Mesendoderm (in vitro differentiated cells): ENCODE results near the gene SH2D4B.
"Not testable (repeated sequence)": the region's sequence is repeated elsewhere in the genome, so short reads cannot be mapped to it uniquely, and the experiment has no call there.

Source experiments
- DNase-seq: peaks from one replicate; pipeline ENCODE4 v3.0.0; 2013
- H2AK5ac ChIP-seq: 2 replicates; pipeline ENCODE4 v1.6.1; 2013; ENCODE audit warnings: low read length, inconsistent platforms
- H2BK120ac ChIP-seq: 2 replicates; pipeline ENCODE4 v1.6.1; 2013; ENCODE audit warnings: low read depth, mild to moderate bottlenecking, low read length, moderate library complexity, mixed read lengths
- H2BK15ac ChIP-seq: replicated peaks from 2 replicates; pipeline ENCODE4 v1.6.1; 2013; ENCODE audit warnings: low read depth, mild to moderate bottlenecking, moderate library complexity
- H2BK5ac ChIP-seq: 2 replicates; pipeline ENCODE4 v1.6.1; 2013; ENCODE audit warnings: low read length, inconsistent platforms
- H3K18ac ChIP-seq: 2 replicates; pipeline ENCODE4 v1.6.1; 2013; ENCODE audit warnings: mild to moderate bottlenecking, low read length, mixed read lengths
- H3K23ac ChIP-seq: one replicate; pipeline ENCODE4 v1.6.1; 2013; ENCODE audit warnings: low read length
- H3K27ac ChIP-seq: 2 replicates; pipeline ENCODE4 v1.5.1; 2013; ENCODE audit warnings: low read depth, mild to moderate bottlenecking, inconsistent platforms, low read length, moderate library complexity
- H3K27me3 ChIP-seq: 2 replicates; pipeline ENCODE4 v1.6.1; 2013; ENCODE audit warnings: low read length, control low read depth, mild to moderate bottlenecking, inconsistent platforms; ENCODE audit not compliant: insufficient read depth, poor library complexity
- H3K36me3 ChIP-seq: 2 replicates; pipeline ENCODE4 v1.6.1; 2013; ENCODE audit warnings: low read length, inconsistent platforms; ENCODE audit not compliant: control insufficient read depth, insufficient read depth
- H3K4ac ChIP-seq: one replicate; pipeline ENCODE4 v1.6.1; 2013; ENCODE audit warnings: low read depth, mild to moderate bottlenecking, low read length, moderate library complexity
- H3K4me1 ChIP-seq: 2 replicates; pipeline ENCODE4 v1.6.1; 2013; ENCODE audit warnings: low read depth, low read length, inconsistent platforms; ENCODE audit not compliant: control insufficient read depth
- H3K4me2 ChIP-seq: 2 replicates; pipeline ENCODE4 v1.6.1; 2013; ENCODE audit warnings: low read length
- H3K4me3 ChIP-seq: 2 replicates; pipeline ENCODE4 v1.5.1; 2013; ENCODE audit warnings: mild to moderate bottlenecking, low read length
- H3K56ac ChIP-seq: one replicate; pipeline ENCODE4 v1.6.1; 2013; ENCODE audit warnings: low read length
- H3K79me1 ChIP-seq: 2 replicates; pipeline ENCODE4 v1.6.1; 2013; ENCODE audit warnings: low read length, inconsistent platforms
- H3K79me2 ChIP-seq: 2 replicates; pipeline ENCODE4 v1.6.1; 2013; ENCODE audit warnings: mild to moderate bottlenecking, low read length; ENCODE audit not compliant: control insufficient read depth, insufficient read depth
- H3K9ac ChIP-seq: 2 replicates; pipeline ENCODE4 v1.6.1; 2013; ENCODE audit warnings: low read length, inconsistent platforms
- H4K5ac ChIP-seq: one replicate; pipeline ENCODE4 v1.6.1; 2013; ENCODE audit warnings: low read length
- H4K8ac ChIP-seq: one replicate; pipeline ENCODE4 v1.6.1; 2013; ENCODE audit warnings: low read depth, mild to moderate bottlenecking, control low read depth, low read length, moderate library complexity
- WGBS: extraction: QIAGEN DNeasy Blood & Tissue Kit; methylation state at CpG from one replicate; pipeline ENCODE4 v1.1.7; 2013; ENCODE audit warnings: low lambda C conversion rate, missing lambda C conversion rate; ENCODE audit not compliant: insufficient coverage; ENCODE audit errors: extremely low coverage; 5-methylcytosine and 5-hydroxymethylcytosine counted together

Gene SH2D4B

GRCh38 chr10:80540981-80541750 lies 3.5 kb downstream of the SH2D4B start:
- no peak overlapping the region for H2AK5ac ChIP-seq
- DNase-seq = no peak
- no peak overlapping the region for H3K4me2 ChIP-seq
- peaks cover 13% of the 10 kb centered on the region for H3K4me1 ChIP-seq
- H3K18ac ChIP-seq = no peak overlapping the region
- H3K9ac ChIP-seq = no peak overlapping the region
- H2BK15ac ChIP-seq = no peak overlapping the region
- no peak overlapping the region for H3K56ac ChIP-seq
- H3K27me3 ChIP-seq = no peaks in the 10 kb centered on the region
- H3K79me1 ChIP-seq = no peaks in the 10 kb centered on the region
- no peak overlapping the region for H3K4ac ChIP-seq
- no peak overlapping the region for H2BK5ac ChIP-seq
- H4K8ac ChIP-seq = no peak overlapping the region
- H3K4me3 ChIP-seq = no peak overlapping the region
- no peaks in the 10 kb centered on the region for H3K36me3 ChIP-seq
- no peaks in the 10 kb centered on the region for H3K79me2 ChIP-seq
- H3K23ac ChIP-seq = no peak overlapping the region
- H4K5ac ChIP-seq = no peak overlapping the region
- H3K27ac ChIP-seq = no peak overlapping the region
- WGBS = no CpG with 5 or more reads among the region's 11 CpGs
- H2BK120ac ChIP-seq = no peak overlapping the region

GRCh38 chr10:80542053-80542452 lies 4.4 kb downstream of the SH2D4B start:
- Histone ChIP-seq H2AK5ac (no peak overlapping the region), H2BK5ac (no peak overlapping the region), H4K8ac (no peak overlapping the region), H2BK15ac (no peak overlapping the region), H2BK120ac (no peak overlapping the region), H3K4ac (no peak overlapping the region), H3K27me3 (no peaks in the 10 kb centered on the region), H3K9ac (no peak overlapping the region), H3K18ac (no peak overlapping the region), H3K4me3 (no peak overlapping the region), H3K27ac (no peak overlapping the region), H3K79me2 (no peaks in the 10 kb centered on the region), H3K4me2 (no peak overlapping the region), H3K56ac (no peak overlapping the region), H3K4me1 (peaks cover 8% of the 10 kb centered on the region), H3K36me3 (no peaks in the 10 kb centered on the region), H3K79me1 (no peaks in the 10 kb centered on the region), H3K23ac (no peak overlapping the region), H4K5ac (no peak overlapping the region)
- DNase-seq = no peak
- no CpG with 5 or more reads among the region's 4 CpGs for WGBS

- Histone ChIP-seq H2BK15ac (no peak overlapping the region), H2BK5ac (no peak overlapping the region), H3K4me1 (peaks cover 3% of the 10 kb centered on the region), H3K9ac (no peak overlapping the region), H2AK5ac (no peak overlapping the region), H4K5ac (no peak overlapping the region), H3K79me1 (no peaks in the 10 kb centered on the region), H3K36me3 (no peaks in the 10 kb centered on the region), H3K4me3 (no peak overlapping the region), H3K4ac (no peak overlapping the region), H2BK120ac (no peak overlapping the region), H3K18ac (no peak overlapping the region), H3K27me3 (no peaks in the 10 kb centered on the region), H3K56ac (no peak overlapping the region), H3K27ac (no peak overlapping the region), H3K23ac (no peak overlapping the region), H3K4me2 (no peak overlapping the region), H4K8ac (no peak overlapping the region), H3K79me2 (no peaks in the 10 kb centered on the region)
- no peak for DNase-seq
- WGBS = no CpG with 5 or more reads among the region's 19 CpGs
These were observed 5.1 kb downstream of the SH2D4B start for GRCh38 chr10:80542652-80543318.

GRCh38 chr10:80543319-80543672 lies 5.6 kb downstream of the SH2D4B start:
- no CpG with 5 or more reads among the region's 25 CpGs for WGBS
- not testable (repeated sequence) for H3K27ac ChIP-seq, H3K27me3 ChIP-seq, H3K36me3 ChIP-seq, H2BK15ac ChIP-seq, H2AK5ac ChIP-seq, H4K5ac ChIP-seq, H3K4me1 ChIP-seq, H3K18ac ChIP-seq, DNase-seq, H2BK5ac ChIP-seq, H3K4ac ChIP-seq, H3K23ac ChIP-seq, H3K4me3 ChIP-seq, H3K79me1 ChIP-seq, H3K79me2 ChIP-seq, H4K8ac ChIP-seq, H3K4me2 ChIP-seq, H3K9ac ChIP-seq, H2BK120ac ChIP-seq, H3K56ac ChIP-seq

- Histone ChIP-seq H3K4me2 (no peak overlapping the region), H4K5ac (no peak overlapping the region), H3K79me1 (no peaks in the 10 kb centered on the region), H3K79me2 (no peaks in the 10 kb centered on the region), H3K4ac (no peak overlapping the region), H3K23ac (no peak overlapping the region), H4K8ac (no peak overlapping the region), H2BK15ac (no peak overlapping the region), H3K27ac (no peak overlapping the region), H2AK5ac (no peak overlapping the region), H3K36me3 (no peaks in the 10 kb centered on the region), H3K27me3 (no peaks in the 10 kb centered on the region), H3K56ac (no peak overlapping the region), H2BK120ac (no peak overlapping the region), H2BK5ac (no peak overlapping the region), H3K4me1 (no peaks in the 10 kb centered on the region), H3K18ac (no peak overlapping the region), H3K9ac (no peak overlapping the region), H3K4me3 (no peak overlapping the region)
- WGBS = no CpG with 5 or more reads among the region's 12 CpGs
- no peak for DNase-seq
These were observed 6.7 kb downstream of the SH2D4B start for GRCh38 chr10:80544316-80544953.
